HuH-7 (cell line): ENCODE results near the gene HGF.
"Not testable (repeated sequence)": the region's sequence is repeated elsewhere in the genome, so short reads cannot be mapped to it uniquely, and the experiment has no call there.

ENCODE experiments used
- DNase-seq: peaks from one replicate; pipeline ENCODE4 v3.0.0; 2011; ENCODE audit warnings: low spot score

The HGF gene

GRCh38 chr7:81769891-81770727, at the start of gene HGF:
TSS of gene HGF (minus strand) at chr7:81770047. CDS start at chr7:81769971, 76 bp downstream.
- DNase-seq = no peak

- DNase-seq = no peak
These were observed 46.5 kb upstream of the HGF start for GRCh38 chr7:81816312-81816711.

- not testable (repeated sequence) for DNase-seq
These were observed 43.1 kb upstream of the HGF start for GRCh38 chr7:81812866-81813476.

- DNase-seq = no peak
These were observed 42.4 kb upstream of the HGF start for GRCh38 chr7:81811956-81812865.

GRCh38 chr7:81810476-81811155, 40.8 kb upstream of the HGF start:
- no peak for DNase-seq

GRCh38 chr7:81808310-81808709, 38.5 kb upstream of the HGF start:
- DNase-seq = not testable (repeated sequence)

DNA sequence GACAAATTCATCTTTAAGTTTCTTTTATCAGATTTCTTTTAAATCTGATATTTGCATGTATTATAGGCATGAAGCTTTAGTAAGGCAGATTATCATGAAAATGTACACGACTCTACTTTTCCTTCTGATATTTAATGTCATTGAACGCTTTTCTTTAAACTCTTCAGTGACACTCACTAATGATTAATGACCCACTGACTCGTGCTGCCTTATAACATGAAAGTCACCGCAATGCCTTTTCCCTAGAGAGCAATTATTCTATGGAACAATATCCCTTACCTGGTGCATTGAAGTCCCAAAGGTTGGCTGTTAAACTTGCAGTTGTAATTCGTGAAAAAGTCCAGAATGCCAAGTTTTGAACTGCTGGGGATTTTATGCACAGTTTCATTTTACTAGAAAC, 33.4 kb upstream of the HGF start:
- no peak for DNase-seq

DNA sequence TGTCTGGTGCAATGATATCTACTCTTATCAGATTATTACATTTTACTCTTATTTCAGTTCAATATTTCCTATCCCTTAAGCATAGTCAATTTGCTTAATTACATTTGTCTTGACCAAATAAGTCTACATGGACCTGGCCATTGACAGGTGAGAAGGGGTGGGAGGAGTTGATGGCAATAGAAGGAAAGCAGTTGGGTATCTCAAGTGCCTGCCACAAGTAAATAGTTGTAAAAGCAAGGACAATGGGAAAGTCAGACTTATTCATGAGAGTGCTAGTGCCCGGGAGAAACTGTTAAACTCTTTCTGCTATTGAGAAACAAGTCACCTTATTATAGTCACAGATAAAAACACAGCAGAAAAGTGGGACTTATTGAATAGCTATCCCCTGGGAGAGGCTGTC, 32.4 kb upstream of the HGF start:
- no peak for DNase-seq

- DNase-seq = no peak
These were observed 31.7 kb upstream of the HGF start for GRCh38 chr7:81801532-81801931.

DNA sequence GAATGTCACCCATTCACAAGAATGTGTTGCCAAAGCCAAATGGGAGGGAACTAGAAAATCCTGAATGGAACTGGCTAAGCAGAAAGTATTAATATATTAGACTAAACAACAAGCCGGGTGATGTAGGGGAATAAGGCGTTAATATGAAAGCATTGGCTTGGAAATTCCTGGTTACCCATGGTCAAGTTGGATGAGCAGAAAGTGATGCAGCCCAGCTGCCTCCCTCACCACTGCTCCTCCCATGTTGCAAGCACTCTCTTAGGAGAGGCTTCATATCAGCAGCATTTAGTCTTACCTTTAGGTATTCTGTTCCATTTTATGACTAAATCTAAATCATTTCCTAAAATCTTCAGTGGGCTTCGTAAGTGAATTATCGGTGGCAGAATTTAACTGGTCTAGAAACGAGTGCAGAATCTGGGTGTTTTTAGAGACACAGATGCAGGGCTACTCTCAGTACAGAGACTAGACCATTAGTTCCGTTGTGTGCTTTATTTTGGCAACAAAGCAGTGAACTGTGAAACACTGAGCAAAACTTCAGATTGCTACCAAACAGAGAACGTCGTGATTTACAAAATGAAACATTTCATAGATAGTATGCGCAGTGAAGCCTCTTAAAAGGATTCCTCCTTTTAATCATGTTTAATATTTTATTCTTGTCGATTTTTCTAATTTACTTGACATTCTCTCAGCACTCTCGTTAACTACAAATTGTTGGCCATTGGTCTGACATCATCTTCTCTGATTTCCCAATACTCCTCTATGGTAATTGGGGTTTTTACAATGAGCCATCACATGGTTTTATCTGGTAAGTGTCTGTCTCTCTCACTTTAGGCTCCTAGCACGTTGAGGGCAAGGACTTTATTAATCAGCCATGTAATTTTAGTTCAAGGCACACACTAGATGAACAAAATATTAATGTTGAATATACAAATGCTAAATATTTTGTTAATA, 22.0 kb upstream of the HGF start:
- DNase-seq = no peak

DNA sequence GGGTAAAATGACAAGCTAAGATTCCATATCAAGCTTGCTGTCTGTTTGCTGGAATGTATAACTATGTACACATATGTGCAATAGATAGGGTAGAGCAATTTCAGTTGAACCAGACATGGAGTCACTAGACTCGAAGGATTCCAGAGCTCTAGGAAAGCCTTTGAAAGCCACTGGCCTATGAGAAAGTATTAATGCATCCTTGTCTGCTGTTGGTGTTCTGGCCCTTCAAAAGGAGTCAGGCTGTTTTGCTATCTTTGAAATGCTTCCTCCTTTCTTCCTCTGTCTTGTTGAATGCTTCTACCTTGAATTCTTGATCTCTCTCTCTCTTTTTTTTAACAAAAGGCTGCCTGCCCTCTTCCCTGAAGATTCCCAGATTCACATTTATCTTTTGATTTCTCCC, 20.8 kb upstream of the HGF start:
- no peak for DNase-seq

- DNase-seq = no peak
These were observed 20.3 kb upstream of the HGF start for GRCh38 chr7:81790120-81790500.

GRCh38 chr7:81789406-81790119, 19.7 kb upstream of the HGF start:
- no peak for DNase-seq

DNA sequence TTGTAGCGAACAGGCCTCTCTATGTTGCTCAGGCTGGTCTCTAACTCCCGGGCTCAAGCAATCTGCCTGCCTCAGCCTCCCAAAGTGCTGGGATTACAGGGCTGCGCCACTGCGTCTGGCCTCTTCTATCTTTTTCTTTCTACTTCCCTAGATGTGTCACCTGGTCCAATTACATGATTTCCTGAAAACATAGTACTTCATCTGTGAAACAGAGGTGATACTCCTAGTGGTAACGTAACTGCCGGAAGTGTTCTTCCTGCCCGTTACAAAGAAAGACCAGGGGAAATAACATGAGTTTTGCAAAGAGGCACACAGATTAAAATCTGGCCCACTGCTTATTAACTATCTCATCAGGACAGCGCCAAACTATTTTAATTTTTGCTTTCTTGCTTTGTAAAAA, 18.4 kb upstream of the HGF start:
- no peak for DNase-seq

- DNase-seq = no peak
These were observed 14.0 kb upstream of the HGF start for GRCh38 chr7:81783818-81784217.

DNA sequence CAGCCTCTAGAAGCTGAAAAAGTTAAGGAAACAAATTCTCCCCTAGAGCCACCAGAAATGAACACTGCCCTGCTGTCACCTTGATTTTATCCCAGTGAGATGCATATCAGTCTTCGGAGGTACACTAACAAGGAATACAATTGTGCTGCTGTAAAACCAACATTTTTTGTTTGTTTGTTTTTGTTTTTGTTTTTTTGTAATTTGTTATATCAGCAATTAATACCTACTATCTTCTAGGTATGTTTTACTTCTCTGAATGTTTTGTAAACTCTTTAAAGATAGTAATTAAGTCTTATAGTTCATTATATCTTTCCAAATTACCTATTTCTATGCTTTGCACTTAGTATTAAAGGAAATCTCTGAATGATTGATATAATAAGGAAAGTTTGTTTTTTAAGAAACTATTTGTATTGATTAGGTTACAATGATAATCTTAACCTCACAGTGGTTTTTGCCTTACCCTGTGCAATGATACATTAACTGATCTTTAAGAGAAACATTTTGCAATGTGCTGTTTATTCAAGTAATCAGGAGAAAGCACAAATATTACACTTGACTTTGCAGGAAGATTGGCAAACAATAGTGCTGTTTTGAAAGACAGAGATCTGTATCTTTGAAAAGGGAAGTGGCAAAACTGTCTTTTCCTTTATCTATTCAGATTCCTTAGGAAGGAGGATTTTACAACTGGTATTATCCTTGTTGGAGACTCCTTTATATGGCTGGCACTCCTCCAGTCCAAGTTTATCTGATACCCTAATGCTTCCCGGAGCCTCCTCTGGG, 11.3 kb upstream of the HGF start:
- DNase-seq = no peak

- no peak for DNase-seq
These were observed 9.9 kb upstream of the HGF start for GRCh38 chr7:81779706-81780105.

DNA sequence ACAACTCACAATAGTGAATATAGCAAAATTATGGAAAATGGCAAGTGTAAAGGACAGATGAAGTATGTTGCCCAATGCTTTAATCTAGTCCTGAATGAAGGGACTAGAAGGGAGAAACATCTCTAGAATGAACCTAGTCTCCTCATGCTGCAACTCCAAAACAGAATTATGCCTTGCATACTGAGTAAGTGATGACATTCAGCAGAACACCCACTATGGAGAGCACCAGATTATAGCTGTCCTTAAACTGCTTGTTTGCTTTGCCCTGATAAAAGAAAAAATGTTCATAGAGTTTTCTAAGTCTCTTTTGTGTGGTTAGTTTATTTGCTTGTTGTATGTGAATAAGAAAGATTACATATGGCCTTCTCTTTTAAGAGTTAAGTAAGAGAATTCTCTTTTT, 7.8 kb upstream of the HGF start:
- DNase-seq = no peak

- DNase-seq = peak; percentile 10
These were observed 7.2 kb upstream of the HGF start for GRCh38 chr7:81776948-81777630.
